ENCODE measurements around the gene GRIN3B.

Gene GRIN3B

GRCh38 chr19:1009041-1009980 lies 9.1 kb downstream of the GRIN3B start:
- TF ChIP-seq CTCF (IDR thresholded peaks at IDR 0.05; ENCODE audit: control insufficient read depth, extremely low read depth, insufficient read depth) = no peak
- no peak for DNase-seq (ENCODE audit: low read depth)
- no peak overlapping the region for H3K4me3 ChIP-seq (ENCODE audit: low read depth, low read length)

- no peak overlapping the region for H3K4me3 ChIP-seq (ENCODE audit: low read depth, low read length)
- DNase-seq (ENCODE audit: low read depth) = no peak
- no peak for TF ChIP-seq CTCF (IDR thresholded peaks at IDR 0.05; ENCODE audit: control insufficient read depth, extremely low read depth, insufficient read depth)
Measured at GRCh38 chr19:1009981-1010538, 9.8 kb downstream of the GRIN3B start.

- no peak overlapping the region for H3K4me3 ChIP-seq (ENCODE audit: low read depth, low read length)
- DNase-seq (ENCODE audit: low read depth) = no peak
- TF ChIP-seq CTCF (IDR thresholded peaks at IDR 0.05; ENCODE audit: control insufficient read depth, extremely low read depth, insufficient read depth) = no peak
Measured at GRCh38 chr19:1010586-1011510, 10.6 kb downstream of the GRIN3B start.

GRCh38 chr19:1011831-1012333 lies 11.7 kb downstream of the GRIN3B start:
- no peak for DNase-seq (ENCODE audit: low read depth)
- no peak for TF ChIP-seq CTCF (IDR thresholded peaks at IDR 0.05; ENCODE audit: control insufficient read depth, extremely low read depth, insufficient read depth)
- H3K4me3 ChIP-seq (ENCODE audit: low read depth, low read length) = no peak overlapping the region

GRCh38 chr19:1012334-1012733 lies 12.1 kb downstream of the GRIN3B start:
- no peak overlapping the region for H3K4me3 ChIP-seq (ENCODE audit: low read depth, low read length)
- DNase-seq (ENCODE audit: low read depth) = no peak
- TF ChIP-seq CTCF (IDR thresholded peaks at IDR 0.05; ENCODE audit: control insufficient read depth, extremely low read depth, insufficient read depth) = no peak

GRCh38 chr19:1013218-1013617 lies 13.0 kb downstream of the GRIN3B start:
- no peak for TF ChIP-seq CTCF (IDR thresholded peaks at IDR 0.05; ENCODE audit: control insufficient read depth, extremely low read depth, insufficient read depth)
- DNase-seq (ENCODE audit: low read depth) = no peak
- no peak overlapping the region for H3K4me3 ChIP-seq (ENCODE audit: low read depth, low read length)
